Sigmoid colon (tissue), 7 donors: ENCODE measurements around the gene EHF. TPM values are rescaled to one million over a fixed set of nuclear protein-coding genes. Genes with fewer than 3 reads are reported as not detected.

ENCODE experiments used
- DNase-seq: peaks from one replicate; pipeline ENCODE4 v3.0.0-alpha.2; 2019
- H3K27ac ChIP-seq, 4 donors: fragments of 200-600 bp; sonication (generic); one replicate each; pipeline ENCODE4 v1.5.1; 2016 to 2019; ENCODE audit warnings: mild to moderate bottlenecking in 1 of 4
- H3K27me3 ChIP-seq, 3 donors: fragments of 200-600 bp; sonication (generic); one replicate each; pipeline ENCODE4 v1.5.1; 2019; ENCODE audit warnings: mild to moderate bottlenecking in 1 of 3
- H3K36me3 ChIP-seq, 4 donors: fragments of 200-600 bp; sonication (generic); one replicate each; pipeline ENCODE4 v1.5.1; 2016 to 2019
- H3K4me1 ChIP-seq, 4 donors: fragments of 200-600 bp; sonication (generic); one replicate each; pipeline ENCODE4 v1.5.1; 2017 to 2019
- H3K4me3 ChIP-seq, 4 donors: fragments of 200-600 bp; sonication (generic); one replicate each; pipeline ENCODE4 v1.5.1; 2017 to 2019; ENCODE audit warnings: mild to moderate bottlenecking in 2 of 4, moderate library complexity in 1 of 4
- H3K9me3 ChIP-seq, 4 donors: fragments of 200-600 bp in 3 of 4; sonication (generic) in 3 of 4; one replicate each; pipeline versions ENCODE4 v1.5.1 to v1.6.1; 2013 to 2019
- EP300 ChIP-seq, 4 donors: sonication (generic); formaldehyde crosslinking; IDR thresholded peaks; one replicate each; pipeline ENCODE4 v1.6.1; 2017; ENCODE audit warnings: antibody characterized with exemption in 4 of 4
- POLR2A ChIP-seq, 2 donors: fragments of 450-650 bp; IDR thresholded peaks; one replicate each; pipeline ENCODE4 v1.6.1; 2016; ENCODE audit warnings: antibody characterized with exemption in 2 of 2, mild to moderate bottlenecking in 2 of 2, moderate library complexity in 2 of 2
- POLR2AphosphoS5 ChIP-seq, 4 donors: sonication (generic); formaldehyde crosslinking; IDR thresholded peaks; one replicate each; pipeline ENCODE4 v1.6.1; 2017; ENCODE audit warnings: antibody characterized with exemption in 4 of 4
- WGBS, 2 donors: extraction: QIAGEN DNeasy Blood & Tissue Kit; methylation state at CpG; one replicate each; pipeline ENCODE4 v1.1.7; 2013; 5-methylcytosine and 5-hydroxymethylcytosine counted together
- intact Hi-C: fragments of 100-400 bp; cut with DNase I; formaldehyde crosslinking; loops from one replicate; pipeline ENCODE4 v1.15.1; 2023
- polyA plus RNA-seq, 3 donors: library from polyadenylated mRNA; stranded (reverse); fragments of 200-250 nt; gene quantifications; one replicate each; pipeline ENCODE4 v1.2.3, GENCODE V29; 2013
- total RNA-seq, 4 donors: library from RNA; depleted of rRNA; stranded (reverse); fragments of >200 nt; gene quantifications; one replicate each; pipeline ENCODE4 v1.1.0, GENCODE V29; 2016
- TF ChIP-seq, protein P1 (sequence below), 4 experiments: fragments of 450-650 bp in 3 of 4; fragments of 200-600 bp in 1 of 4; IDR thresholded peaks; one replicate each; pipeline ENCODE4 v1.5.1; 2016 to 2019; ENCODE audit warnings: antibody characterized with exemption in 4 of 4, mild to moderate bottlenecking in 3 of 4, moderate library complexity in 2 of 4
- donor health status: healthy with polysubstance abuse.
- donor health status: Bipolar disorder and iron deficiency.
- donor health status: healthy.

Gene EHF
- total and polyA plus RNA-seq, 7 donors = 1.4 to 151 (median 60.7) TPM; not detected in 2

DNA sequence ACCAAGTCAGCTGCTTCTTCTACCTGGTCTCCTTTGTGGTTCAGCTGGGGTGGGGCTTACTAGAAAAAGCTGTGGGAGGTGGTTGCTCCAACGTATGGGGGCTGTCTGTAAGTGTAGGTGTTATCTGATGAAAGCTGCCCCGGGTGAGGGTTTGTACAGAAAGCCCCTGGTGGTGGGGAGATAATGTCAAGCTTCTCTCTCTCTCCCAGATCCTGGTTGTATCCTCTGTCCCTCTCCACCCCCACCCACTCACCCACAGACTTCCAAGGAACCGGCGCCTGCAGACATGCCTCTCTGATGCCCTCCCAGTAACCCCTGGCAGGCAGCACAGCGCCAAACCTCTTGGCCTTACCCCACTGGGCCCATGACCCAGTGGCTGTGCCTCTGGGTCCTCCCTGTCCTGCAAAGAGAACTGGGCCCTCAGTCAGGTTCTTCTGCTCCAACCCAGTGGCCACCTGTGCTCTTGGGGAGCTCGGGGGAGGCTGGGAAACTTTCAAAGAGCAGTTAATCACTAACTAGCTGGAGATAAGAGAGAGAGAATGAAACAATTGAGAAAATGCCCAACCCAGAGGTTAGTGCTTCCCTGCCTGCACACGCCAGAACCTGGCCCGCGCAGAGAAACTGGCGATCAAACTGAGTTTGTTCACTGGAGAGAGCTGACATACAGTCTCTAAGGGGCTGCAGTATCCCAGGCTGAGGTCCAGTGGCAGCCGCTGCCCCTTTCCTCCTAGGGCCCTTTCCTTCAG is 20.4 kb upstream of the EHF start:
- 14 to 48% methylated on average over 11 of the region's 11 CpGs for WGBS, 2 donors
- intact Hi-C loops = no loop called here
- H3K9me3 ChIP-seq = no peaks in the 10 kb centered on the region
- DNase-seq = no peak
- H3K4me3 ChIP-seq = no peak overlapping the region
- no peaks in the 10 kb centered on the region for H3K4me1 ChIP-seq
- no peaks in the 10 kb centered on the region for H3K27me3 ChIP-seq
- peak in 1 of 2 donors; percentile 38 for TF ChIP-seq POLR2A (IDR thresholded peaks at IDR 0.05)
- no peak for TF ChIP-seq POLR2AphosphoS5 (IDR thresholded peaks at IDR 0.05)
- H3K27ac ChIP-seq = no peak overlapping the region
- no peaks in the 10 kb centered on the region for H3K36me3 ChIP-seq

DNA sequence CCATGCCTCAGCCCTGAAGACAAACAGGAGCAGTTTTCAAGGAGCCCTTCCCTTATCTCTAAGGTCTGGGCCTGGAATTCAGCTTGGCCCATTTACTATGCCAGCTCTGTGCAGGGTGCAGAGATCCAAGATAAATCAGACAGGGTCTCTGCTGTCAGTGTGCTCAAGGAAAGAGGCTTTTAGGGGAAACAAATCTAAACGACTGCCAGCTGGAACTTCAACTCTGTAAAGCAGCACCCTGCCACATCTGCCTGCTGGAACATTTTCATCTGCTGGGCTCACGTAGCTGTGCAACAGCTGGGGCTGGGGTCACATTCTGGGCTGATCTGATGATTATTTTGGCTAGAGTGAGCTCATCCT is 19.8 kb upstream of the EHF start:
- no peak overlapping the region for H3K4me3 ChIP-seq
- H3K36me3 ChIP-seq = no peaks in the 10 kb centered on the region
- H3K27ac ChIP-seq = no peak overlapping the region
- no peaks in the 10 kb centered on the region for H3K4me1 ChIP-seq
- intact Hi-C loops = no loop called here
- 9 to 42% methylated on average over 2 of the region's 2 CpGs for WGBS, 2 donors
- no peaks in the 10 kb centered on the region for H3K9me3 ChIP-seq
- no peak for TF ChIP-seq EP300 (IDR thresholded peaks at IDR 0.05)
- TF ChIP-seq, protein P1, sequence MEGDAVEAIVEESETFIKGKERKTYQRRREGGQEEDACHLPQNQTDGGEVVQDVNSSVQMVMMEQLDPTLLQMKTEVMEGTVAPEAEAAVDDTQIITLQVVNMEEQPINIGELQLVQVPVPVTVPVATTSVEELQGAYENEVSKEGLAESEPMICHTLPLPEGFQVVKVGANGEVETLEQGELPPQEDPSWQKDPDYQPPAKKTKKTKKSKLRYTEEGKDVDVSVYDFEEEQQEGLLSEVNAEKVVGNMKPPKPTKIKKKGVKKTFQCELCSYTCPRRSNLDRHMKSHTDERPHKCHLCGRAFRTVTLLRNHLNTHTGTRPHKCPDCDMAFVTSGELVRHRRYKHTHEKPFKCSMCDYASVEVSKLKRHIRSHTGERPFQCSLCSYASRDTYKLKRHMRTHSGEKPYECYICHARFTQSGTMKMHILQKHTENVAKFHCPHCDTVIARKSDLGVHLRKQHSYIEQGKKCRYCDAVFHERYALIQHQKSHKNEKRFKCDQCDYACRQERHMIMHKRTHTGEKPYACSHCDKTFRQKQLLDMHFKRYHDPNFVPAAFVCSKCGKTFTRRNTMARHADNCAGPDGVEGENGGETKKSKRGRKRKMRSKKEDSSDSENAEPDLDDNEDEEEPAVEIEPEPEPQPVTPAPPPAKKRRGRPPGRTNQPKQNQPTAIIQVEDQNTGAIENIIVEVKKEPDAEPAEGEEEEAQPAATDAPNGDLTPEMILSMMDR (IDR thresholded peaks at IDR 0.05) = no peak
- TF ChIP-seq POLR2A (IDR thresholded peaks at IDR 0.05) = no peak
- TF ChIP-seq POLR2AphosphoS5 (IDR thresholded peaks at IDR 0.05) = no peak
- no peaks in the 10 kb centered on the region for H3K27me3 ChIP-seq
- no peak for DNase-seq

DNA sequence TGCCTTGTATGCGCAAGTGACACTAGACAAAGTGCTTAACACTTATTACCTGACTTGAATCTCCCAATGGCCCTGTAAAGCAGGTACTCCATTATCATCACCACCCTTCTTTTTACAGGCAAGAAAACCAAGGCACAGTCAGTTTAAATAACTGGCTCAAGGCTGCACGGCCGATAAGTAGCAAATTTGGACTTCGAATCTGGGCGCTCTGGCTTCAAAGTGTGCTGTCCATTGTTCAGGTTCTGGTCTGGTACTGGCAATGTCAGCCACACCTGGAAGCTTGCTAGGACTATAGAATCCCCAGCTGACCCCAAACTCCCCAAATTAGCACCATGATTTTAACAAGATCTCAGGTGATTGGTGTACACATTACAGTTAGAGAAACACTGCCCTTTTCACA is 19.3 kb upstream of the EHF start:
- H3K4me3 ChIP-seq = no peak overlapping the region
- no peaks in the 10 kb centered on the region for H3K9me3 ChIP-seq
- intact Hi-C loops = no loop called here
- TF ChIP-seq POLR2AphosphoS5 (IDR thresholded peaks at IDR 0.05) (no peak), POLR2A (IDR thresholded peaks at IDR 0.05) (no peak), EP300 (IDR thresholded peaks at IDR 0.05) (no peak)
- TF ChIP-seq, protein P1 (IDR thresholded peaks at IDR 0.05) = no peak
- no peaks in the 10 kb centered on the region for H3K4me1 ChIP-seq
- no peaks in the 10 kb centered on the region for H3K36me3 ChIP-seq
- WGBS, 2 donors = 19 to 63% methylated on average over 5 of the region's 5 CpGs
- no peak for DNase-seq
- no peaks in the 10 kb centered on the region for H3K27me3 ChIP-seq
- H3K27ac ChIP-seq = no peak overlapping the region

DNA sequence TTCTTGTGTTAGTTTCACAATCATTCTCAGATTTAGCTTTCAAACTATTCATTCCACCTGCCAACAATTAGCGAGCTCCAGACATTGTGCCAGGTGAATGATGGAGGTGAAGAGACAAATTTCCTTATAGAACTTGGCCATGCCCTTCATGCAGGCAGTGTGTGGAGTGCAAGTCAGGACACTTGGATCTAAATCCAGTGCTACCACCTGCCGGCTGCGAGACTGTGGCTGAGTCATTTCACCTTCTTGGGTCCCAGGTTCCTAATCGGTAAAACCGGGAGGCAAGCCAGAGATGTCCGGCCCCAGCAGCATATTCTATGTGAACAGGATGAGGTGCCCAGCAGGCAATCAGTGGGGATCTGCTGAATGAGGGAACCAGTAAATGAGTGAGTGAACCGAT is 18.6 kb upstream of the EHF start:
- Histone ChIP-seq H3K4me3 (no peak overlapping the region), H3K9me3 (no peaks in the 10 kb centered on the region), H3K27ac (no peak overlapping the region), H3K27me3 (no peaks in the 10 kb centered on the region), H3K4me1 (no peaks in the 10 kb centered on the region), H3K36me3 (no peaks in the 10 kb centered on the region)
- intact Hi-C loops = no loop called here
- no peak for DNase-seq
- WGBS, 2 donors = 27 to 67% methylated on average over 7 of the region's 7 CpGs
- TF ChIP-seq POLR2A (IDR thresholded peaks at IDR 0.05) = no peak
- TF ChIP-seq POLR2AphosphoS5 (IDR thresholded peaks at IDR 0.05) = no peak
- TF ChIP-seq EP300 (IDR thresholded peaks at IDR 0.05) = no peak
- TF ChIP-seq, protein P1 (IDR thresholded peaks at IDR 0.05) = no peak

DNA sequence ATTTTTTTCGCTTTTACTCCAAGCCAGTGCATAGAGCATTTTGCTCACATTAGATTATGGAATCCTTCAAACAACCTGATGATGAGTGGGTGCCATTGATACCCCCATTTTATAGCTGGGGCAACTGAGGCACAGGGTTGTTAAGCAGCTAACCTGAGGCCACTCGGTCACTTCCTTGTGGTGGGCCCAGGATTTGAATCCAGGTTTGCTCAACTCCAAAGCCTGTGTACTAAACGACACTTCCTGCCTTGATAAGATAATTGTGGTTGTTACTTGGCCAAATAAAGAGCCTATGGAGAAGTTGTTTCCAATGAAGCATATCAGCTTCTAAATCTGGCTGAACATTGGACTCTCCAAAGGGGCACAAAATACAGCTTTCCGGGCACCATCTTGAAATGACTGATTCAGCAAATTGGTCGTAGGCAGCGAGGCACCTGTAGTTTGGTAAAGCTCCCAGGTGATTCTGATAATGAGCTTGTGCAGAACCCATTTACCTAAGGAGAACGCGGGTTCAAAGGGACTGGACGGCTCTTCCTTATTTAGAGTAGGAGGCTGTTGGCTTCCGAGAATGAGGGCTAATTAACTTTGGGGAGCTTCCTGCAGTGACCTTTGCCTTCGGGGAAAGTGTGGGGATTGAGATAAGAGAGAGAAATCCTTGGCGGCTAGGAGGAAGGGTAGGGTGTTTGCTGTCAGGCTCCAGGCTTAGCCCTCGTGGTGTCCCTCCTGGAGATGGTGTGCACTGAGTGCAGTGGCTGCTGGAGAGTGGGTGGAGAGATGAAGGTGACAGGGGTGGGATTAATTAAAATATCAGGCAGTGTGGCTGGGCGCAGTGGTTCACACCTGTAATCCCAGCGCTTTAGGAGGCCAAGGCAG is 17.5 kb upstream of the EHF start:
- 19 to 65% methylated on average over 15 of the region's 15 CpGs for WGBS, 2 donors
- Histone ChIP-seq H3K27ac (no peak overlapping the region), H3K9me3 (no peaks in the 10 kb centered on the region), H3K4me3 (no peak overlapping the region), H3K27me3 (no peaks in the 10 kb centered on the region), H3K4me1 (no peaks in the 10 kb centered on the region), H3K36me3 (no peaks in the 10 kb centered on the region)
- no peak for TF ChIP-seq POLR2AphosphoS5 (IDR thresholded peaks at IDR 0.05)
- no peak for TF ChIP-seq POLR2A (IDR thresholded peaks at IDR 0.05)
- TF ChIP-seq, protein P1 (IDR thresholded peaks at IDR 0.05) = no peak
- no peak for TF ChIP-seq EP300 (IDR thresholded peaks at IDR 0.05)
- intact Hi-C loops = no loop called here
- DNase-seq = no peak
